ENCODE measurements around the gene OR12D3. TPM values are rescaled to one million over a fixed set of nuclear protein-coding genes. Genes with fewer than 3 reads are reported as not detected.

The OR12D3 gene
- total and polyA plus RNA-seq, 10 of the 15 experiments (the other 5 are each of a cell fraction or from before 2014, with no cell fraction given), result not detected

DNA sequence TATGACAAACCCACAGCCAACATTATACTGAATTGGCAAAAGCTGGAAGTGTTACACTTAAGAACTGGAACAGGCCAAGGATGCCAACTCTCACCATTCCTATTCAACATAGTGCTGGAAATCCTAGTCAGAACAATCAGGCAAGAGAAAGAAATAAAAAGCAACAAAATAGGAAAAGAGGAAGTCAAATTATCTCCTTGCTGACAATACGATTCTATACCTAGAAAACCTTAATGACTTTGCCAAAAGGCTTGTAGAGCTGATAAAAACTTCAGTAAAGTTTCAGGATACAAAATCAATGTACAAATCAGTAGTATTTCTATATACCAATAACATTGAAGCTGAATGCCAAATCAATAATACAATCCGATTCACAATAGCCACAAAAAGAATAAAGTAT is 38.8 kb downstream of the OR12D3 start (continued):
- TF ChIP-seq, protein P1, sequence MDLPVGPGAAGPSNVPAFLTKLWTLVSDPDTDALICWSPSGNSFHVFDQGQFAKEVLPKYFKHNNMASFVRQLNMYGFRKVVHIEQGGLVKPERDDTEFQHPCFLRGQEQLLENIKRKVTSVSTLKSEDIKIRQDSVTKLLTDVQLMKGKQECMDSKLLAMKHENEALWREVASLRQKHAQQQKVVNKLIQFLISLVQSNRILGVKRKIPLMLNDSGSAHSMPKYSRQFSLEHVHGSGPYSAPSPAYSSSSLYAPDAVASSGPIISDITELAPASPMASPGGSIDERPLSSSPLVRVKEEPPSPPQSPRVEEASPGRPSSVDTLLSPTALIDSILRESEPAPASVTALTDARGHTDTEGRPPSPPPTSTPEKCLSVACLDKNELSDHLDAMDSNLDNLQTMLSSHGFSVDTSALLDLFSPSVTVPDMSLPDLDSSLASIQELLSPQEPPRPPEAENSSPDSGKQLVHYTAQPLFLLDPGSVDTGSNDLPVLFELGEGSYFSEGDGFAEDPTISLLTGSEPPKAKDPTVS (IDR thresholded peaks at IDR 0.05; ENCODE audit: low read depth, low read length), result no peak
- TF ChIP-seq CBFB (IDR thresholded peaks at IDR 0.05; ENCODE audit: low read depth), result no peak

DNA sequence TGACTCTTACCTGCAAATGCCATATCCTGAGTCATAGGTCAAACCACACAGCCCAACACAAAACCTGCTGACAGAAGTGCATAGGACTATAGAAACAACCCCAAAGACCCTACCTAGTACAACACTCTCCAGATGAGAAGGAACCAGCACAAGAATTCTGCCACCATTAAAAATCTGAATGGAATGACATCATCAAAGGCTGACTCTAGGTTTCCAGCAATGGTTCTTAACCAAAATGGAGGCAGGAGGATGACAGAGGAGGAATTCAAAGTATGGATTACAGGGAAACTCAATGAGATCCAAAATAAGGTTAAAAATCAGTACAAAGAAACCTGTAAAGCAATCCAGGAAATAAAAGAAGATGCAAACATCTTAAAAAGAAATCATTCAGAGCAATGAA is 42.4 kb downstream of the OR12D3 start:
- Histone ChIP-seq H3K79me2 (ENCODE audit: control insufficient read depth, insufficient read depth, low read length) (no peaks in the 10 kb centered on the region), H3K27me3 (replicated peaks in 1 of 2; ENCODE audit: control insufficient read depth in 2 of 2, insufficient read depth in 2 of 2, low read length in 1 of 2) (no peaks in the 10 kb centered on the region), H2AFZ (ENCODE audit: control insufficient read depth, low read depth, low read length) (no peak overlapping the region), H3K36me3 (ENCODE audit: control insufficient read depth in 2 of 2, insufficient read depth in 2 of 2, low read length in 1 of 2) (no peaks in the 10 kb centered on the region), H3K9me3 (replicated peaks; ENCODE audit: control insufficient read depth, insufficient read depth, low read length) (no peaks in the 10 kb centered on the region), H4K20me1 (ENCODE audit: control insufficient read depth, insufficient read depth) (no peaks in the 10 kb centered on the region), H3K4me3 (no peak overlapping the region), H3K4me2 (ENCODE audit: control insufficient read depth, insufficient read depth) (no peak overlapping the region), H3K27ac (ENCODE audit: control insufficient read depth, insufficient read depth) (no peak overlapping the region), H3K4me1 (ENCODE audit: control insufficient read depth, insufficient read depth, low read length) (no peaks in the 10 kb centered on the region), H3K9ac (ENCODE audit: control insufficient read depth, insufficient read depth, low read length) (no peak overlapping the region)
- DNase-seq (ENCODE audit: low read depth, low spot score) (no peak), ATAC-seq (no peak), FAIRE-seq (no peak)
- in situ Hi-C loops (cut with MboI) (no loop called here), intact Hi-C loops (cut with micrococcal nuclease; ENCODE audit: unreplicated experiment) (no loop called here)
- ChIA-PET SMC1A (ENCODE audit: uncharacterized antibody, unreplicated experiment) (no interaction called here), CTCF (no interaction called here), POLR2A (no interaction called here), RAD21 (ENCODE audit: unreplicated experiment) (no interaction called here)
- TF ChIP-seq MXI1 (IDR thresholded peaks at IDR 0.05; ENCODE audit: low read depth, low read length) (no peak), BACH1 (IDR thresholded peaks at IDR 0.05; ENCODE audit: borderline replicate concordance) (no peak), TARDBP (IDR thresholded peaks at IDR 0.05; ENCODE audit: borderline replicate concordance) (no peak), NR2F1 (conservative IDR thresholded peaks at IDR 0.05) (no peak), RBBP5 (conservative IDR thresholded peaks at IDR 0.05) (no peak), ZNF274 (IDR thresholded peaks at IDR 0.05; ENCODE audit: insufficient read depth, insufficient read length) (no peak)
- TF ChIP-seq, protein P2, sequence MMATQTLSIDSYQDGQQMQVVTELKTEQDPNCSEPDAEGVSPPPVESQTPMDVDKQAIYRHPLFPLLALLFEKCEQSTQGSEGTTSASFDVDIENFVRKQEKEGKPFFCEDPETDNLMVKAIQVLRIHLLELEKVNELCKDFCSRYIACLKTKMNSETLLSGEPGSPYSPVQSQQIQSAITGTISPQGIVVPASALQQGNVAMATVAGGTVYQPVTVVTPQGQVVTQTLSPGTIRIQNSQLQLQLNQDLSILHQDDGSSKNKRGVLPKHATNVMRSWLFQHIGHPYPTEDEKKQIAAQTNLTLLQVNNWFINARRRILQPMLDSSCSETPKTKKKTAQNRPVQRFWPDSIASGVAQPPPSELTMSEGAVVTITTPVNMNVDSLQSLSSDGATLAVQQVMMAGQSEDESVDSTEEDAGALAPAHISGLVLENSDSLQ (IDR thresholded peaks at IDR 0.05), result no peak
- TF ChIP-seq, protein P3, sequence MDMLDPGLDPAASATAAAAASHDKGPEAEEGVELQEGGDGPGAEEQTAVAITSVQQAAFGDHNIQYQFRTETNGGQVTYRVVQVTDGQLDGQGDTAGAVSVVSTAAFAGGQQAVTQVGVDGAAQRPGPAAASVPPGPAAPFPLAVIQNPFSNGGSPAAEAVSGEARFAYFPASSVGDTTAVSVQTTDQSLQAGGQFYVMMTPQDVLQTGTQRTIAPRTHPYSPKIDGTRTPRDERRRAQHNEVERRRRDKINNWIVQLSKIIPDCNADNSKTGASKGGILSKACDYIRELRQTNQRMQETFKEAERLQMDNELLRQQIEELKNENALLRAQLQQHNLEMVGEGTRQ (IDR thresholded peaks at IDR 0.05; ENCODE audit: borderline replicate concordance, low read depth, low read length), result no peak
- BruUV-seq (replicated peaks), result no TSS peak
